HepG2 (cell line): ENCODE data around the gene CGREF1. TPM values are rescaled to one million over a fixed set of nuclear protein-coding genes. Genes with fewer than 3 reads are reported as not detected.

Source experiments
- BORCS8-MEF2B ChIP-seq: sonication (generic); formaldehyde crosslinking; IDR thresholded peaks from 2 replicates; pipeline ENCODE4 v1.8.0; 2022; ENCODE audit warnings: mild to moderate bottlenecking, missing genetic modification reagents
- BRD4 ChIP-seq: sonication (generic); formaldehyde crosslinking; IDR thresholded peaks from 2 replicates; pipeline ENCODE4 v1.4.0; 2020; ENCODE audit warnings: missing genetic modification reagents
- HNF4A ChIP-seq: sonication (generic); formaldehyde crosslinking; IDR thresholded peaks from 2 replicates; pipeline ENCODE4 v1.4.0; 2020; ENCODE audit warnings: missing genetic modification reagents
- IRF2 ChIP-seq: IDR thresholded peaks from 2 replicates; pipeline ENCODE4 v1.6.1; 2018; ENCODE audit warnings: missing genetic modification reagents, missing compliant biosample characterization
- MAF1 ChIP-seq: sonication (generic); formaldehyde crosslinking; IDR thresholded peaks from 2 replicates; pipeline ENCODE4 v1.5.0; 2020; ENCODE audit warnings: missing genetic modification reagents, borderline replicate concordance
- MTF2 ChIP-seq: sonication (generic); formaldehyde crosslinking; IDR thresholded peaks from 2 replicates; pipeline ENCODE4 v1.5.0; 2020; ENCODE audit warnings: missing genetic modification reagents, borderline replicate concordance
- NR2F6 ChIP-seq, 2 experiments: IDR thresholded peaks; 2 replicates each; pipeline ENCODE4 v1.6.1; 2016; ENCODE audit warnings: antibody characterized with exemption in 1 of 2, mild to moderate bottlenecking in 1 of 2
- ZNF235 ChIP-seq: sonication (generic); formaldehyde crosslinking; IDR thresholded peaks from 2 replicates; pipeline ENCODE4 v1.8.1; 2023; ENCODE audit warnings: mild to moderate bottlenecking, missing genetic modification reagents, borderline replicate concordance
- ZNF33B ChIP-seq: sonication (generic); formaldehyde crosslinking; IDR thresholded peaks from 2 replicates; pipeline ENCODE4 v1.5.1; 2020; ENCODE audit warnings: mild to moderate bottlenecking, missing genetic modification reagents
- ZNF75D ChIP-seq: sonication (generic); formaldehyde crosslinking; IDR thresholded peaks from 2 replicates; pipeline ENCODE4 v1.8.1; 2023; ENCODE audit warnings: missing genetic modification reagents, mild to moderate bottlenecking, borderline replicate concordance
- ZNF788 ChIP-seq: sonication (generic); formaldehyde crosslinking; IDR thresholded peaks from 2 replicates; pipeline ENCODE4 v1.5.0; 2020; ENCODE audit warnings: mild to moderate bottlenecking, missing genetic modification reagents, borderline replicate concordance
- ZNF841 ChIP-seq: sonication (generic); formaldehyde crosslinking; IDR thresholded peaks from 2 replicates; pipeline ENCODE4 v1.8.1; 2023; ENCODE audit warnings: missing genetic modification reagents, borderline replicate concordance
- ZNF891 ChIP-seq: sonication (generic); formaldehyde crosslinking; IDR thresholded peaks from 2 replicates; pipeline ENCODE4 v1.5.0; 2020; ENCODE audit warnings: mild to moderate bottlenecking, missing genetic modification reagents
- ZSCAN30 ChIP-seq: sonication (generic); formaldehyde crosslinking; IDR thresholded peaks from 2 replicates; pipeline ENCODE4 v1.5.0; 2020; ENCODE audit warnings: mild to moderate bottlenecking, missing genetic modification reagents
- ZZZ3 ChIP-seq: sonication (generic); formaldehyde crosslinking; IDR thresholded peaks from 2 replicates; pipeline ENCODE4 v1.4.0; 2020; ENCODE audit warnings: missing genetic modification reagents, mild to moderate bottlenecking, borderline replicate concordance
- polyA plus RNA-seq, 8 experiments: library from polyadenylated mRNA; depleted of rRNA in 3 of 8; stranded (reverse) in 7 of 8; unstranded in 1 of 8; fragments of >200 nt; fragmentation: Illumina TruSeq in 4 of 8; extraction: Trizol in 4 of 8; gene quantifications; 2 replicates each; pipeline versions ENCODE4 v1.2.1 to v1.2.3, GENCODE V29; 2011 to 2016; ENCODE audit warnings: low read depth in 4 of 8, missing spikeins in 1 of 8, mixed read lengths in 1 of 8; ENCODE audit not compliant: insufficient read depth in 1 of 8
- total RNA-seq, 5 experiments: library from RNA; depleted of rRNA; stranded (reverse); fragments of >200 nt; fragmentation: Illumina TruSeq; extraction: Trizol; gene quantifications; 2 replicates each; pipeline ENCODE4 v1.2.3, GENCODE V29; 2016; ENCODE audit warnings: low read depth in 1 of 5
- TF ChIP-seq, protein P1 (sequence below): IDR thresholded peaks from 2 replicates; pipeline ENCODE4 v1.4.0; 2020; ENCODE audit warnings: mild to moderate bottlenecking, missing genetic modification reagents
- TF ChIP-seq, protein P2 (sequence below): sonication (generic); formaldehyde crosslinking; conservative IDR thresholded peaks from 2 replicates; pipeline ENCODE4 v1.5.0; 2020; ENCODE audit warnings: missing genetic modification reagents
- TF ChIP-seq, protein P3 (sequence below): sonication (generic); formaldehyde crosslinking; IDR thresholded peaks from 2 replicates; pipeline ENCODE4 v1.4.0; 2020; ENCODE audit warnings: missing genetic modification reagents

The CGREF1 gene
- total and polyA plus RNA-seq, 2 of the 13 experiments (the other 11 are each of a cell fraction or from before 2014, with no cell fraction given), result 13.9 to 23.4 TPM

DNA sequence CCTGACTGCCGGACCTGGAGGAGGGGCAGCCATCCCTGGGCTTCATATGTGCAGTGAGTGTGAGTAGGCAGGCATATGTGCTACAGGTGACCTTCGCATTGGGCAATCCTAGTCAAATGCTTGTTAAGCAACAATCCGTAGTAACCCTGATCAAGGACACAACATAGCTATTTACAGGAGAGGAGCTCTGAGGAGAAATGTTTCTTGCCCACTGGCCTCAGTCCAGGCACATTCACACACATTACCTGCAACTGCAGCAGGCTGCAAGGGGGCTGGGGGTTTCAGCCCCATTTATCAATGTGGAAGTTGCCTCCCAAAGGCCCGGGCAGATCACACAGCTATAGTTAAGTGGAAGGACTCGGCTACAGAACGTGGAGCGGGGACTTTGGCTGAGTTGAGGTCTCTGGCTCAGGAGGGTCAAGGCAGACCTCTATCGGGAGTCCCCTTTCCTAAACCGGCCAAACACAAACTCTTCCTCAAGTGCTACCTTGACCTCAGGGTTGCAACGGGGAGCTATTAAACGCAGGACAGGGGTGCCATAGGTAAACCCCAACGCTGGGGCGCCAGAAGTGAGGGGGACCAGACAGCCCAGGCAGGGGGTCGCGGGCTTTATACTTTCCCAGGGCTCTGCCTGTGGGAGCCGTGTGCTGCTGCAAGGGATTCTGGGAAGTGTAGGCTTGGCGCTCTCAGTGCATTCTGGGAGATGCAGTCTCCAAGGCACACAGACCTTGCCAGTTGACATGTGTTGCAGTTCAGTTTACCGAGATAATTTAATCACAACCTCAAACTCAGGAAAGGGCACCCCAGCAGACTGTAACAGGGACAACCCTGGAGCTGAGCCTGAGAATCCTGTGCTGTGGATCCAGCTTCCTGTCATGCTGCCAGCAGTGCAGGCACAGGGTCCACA, 22.9 kb downstream of the CGREF1 start (continued):
- TF ChIP-seq, protein P1, sequence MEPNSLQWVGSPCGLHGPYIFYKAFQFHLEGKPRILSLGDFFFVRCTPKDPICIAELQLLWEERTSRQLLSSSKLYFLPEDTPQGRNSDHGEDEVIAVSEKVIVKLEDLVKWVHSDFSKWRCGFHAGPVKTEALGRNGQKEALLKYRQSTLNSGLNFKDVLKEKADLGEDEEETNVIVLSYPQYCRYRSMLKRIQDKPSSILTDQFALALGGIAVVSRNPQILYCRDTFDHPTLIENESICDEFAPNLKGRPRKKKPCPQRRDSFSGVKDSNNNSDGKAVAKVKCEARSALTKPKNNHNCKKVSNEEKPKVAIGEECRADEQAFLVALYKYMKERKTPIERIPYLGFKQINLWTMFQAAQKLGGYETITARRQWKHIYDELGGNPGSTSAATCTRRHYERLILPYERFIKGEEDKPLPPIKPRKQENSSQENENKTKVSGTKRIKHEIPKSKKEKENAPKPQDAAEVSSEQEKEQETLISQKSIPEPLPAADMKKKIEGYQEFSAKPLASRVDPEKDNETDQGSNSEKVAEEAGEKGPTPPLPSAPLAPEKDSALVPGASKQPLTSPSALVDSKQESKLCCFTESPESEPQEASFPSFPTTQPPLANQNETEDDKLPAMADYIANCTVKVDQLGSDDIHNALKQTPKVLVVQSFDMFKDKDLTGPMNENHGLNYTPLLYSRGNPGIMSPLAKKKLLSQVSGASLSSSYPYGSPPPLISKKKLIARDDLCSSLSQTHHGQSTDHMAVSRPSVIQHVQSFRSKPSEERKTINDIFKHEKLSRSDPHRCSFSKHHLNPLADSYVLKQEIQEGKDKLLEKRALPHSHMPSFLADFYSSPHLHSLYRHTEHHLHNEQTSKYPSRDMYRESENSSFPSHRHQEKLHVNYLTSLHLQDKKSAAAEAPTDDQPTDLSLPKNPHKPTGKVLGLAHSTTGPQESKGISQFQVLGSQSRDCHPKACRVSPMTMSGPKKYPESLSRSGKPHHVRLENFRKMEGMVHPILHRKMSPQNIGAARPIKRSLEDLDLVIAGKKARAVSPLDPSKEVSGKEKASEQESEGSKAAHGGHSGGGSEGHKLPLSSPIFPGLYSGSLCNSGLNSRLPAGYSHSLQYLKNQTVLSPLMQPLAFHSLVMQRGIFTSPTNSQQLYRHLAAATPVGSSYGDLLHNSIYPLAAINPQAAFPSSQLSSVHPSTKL, result peak; percentile 96
- TF ChIP-seq IRF2 (CRISPR knock-in tag) (peak; percentile 95), ZNF75D (CRISPR knock-in tag) (no peak), ZZZ3 (CRISPR knock-in tag) (no peak), HNF4A (CRISPR knock-in tag) (peak; percentile 94), ZNF235 (CRISPR knock-in tag) (no peak), MAF1 (CRISPR knock-in tag) (0 out of 2 replicates have a peak, but pooled peaks have one; percentile 84), ZNF841 (CRISPR knock-in tag) (no peak), BORCS8-MEF2B (CRISPR knock-in tag) (no peak; the same call in none of the 2 replicates), NR2F6 (IDR thresholded peaks at IDR 0.05) (peak; percentile 89), NR2F6 (CRISPR knock-in tag; IDR thresholded peaks at IDR 0.05) (peak; percentile 97), ZNF891 (peak; percentile 8; the same call in 1 of the 2 replicates), MTF2 (CRISPR knock-in tag) (peak; percentile 15; the same call in 1 of the 2 replicates), BRD4 (CRISPR knock-in tag) (peak; percentile 96), ZSCAN30 (CRISPR knock-in tag) (0 out of 2 replicates have a peak, but pooled peaks have one; percentile 21), ZNF788 (CRISPR knock-in tag) (peak; percentile 75), ZNF33B (CRISPR knock-in tag) (peak; percentile 93)
- TF ChIP-seq, protein P2, sequence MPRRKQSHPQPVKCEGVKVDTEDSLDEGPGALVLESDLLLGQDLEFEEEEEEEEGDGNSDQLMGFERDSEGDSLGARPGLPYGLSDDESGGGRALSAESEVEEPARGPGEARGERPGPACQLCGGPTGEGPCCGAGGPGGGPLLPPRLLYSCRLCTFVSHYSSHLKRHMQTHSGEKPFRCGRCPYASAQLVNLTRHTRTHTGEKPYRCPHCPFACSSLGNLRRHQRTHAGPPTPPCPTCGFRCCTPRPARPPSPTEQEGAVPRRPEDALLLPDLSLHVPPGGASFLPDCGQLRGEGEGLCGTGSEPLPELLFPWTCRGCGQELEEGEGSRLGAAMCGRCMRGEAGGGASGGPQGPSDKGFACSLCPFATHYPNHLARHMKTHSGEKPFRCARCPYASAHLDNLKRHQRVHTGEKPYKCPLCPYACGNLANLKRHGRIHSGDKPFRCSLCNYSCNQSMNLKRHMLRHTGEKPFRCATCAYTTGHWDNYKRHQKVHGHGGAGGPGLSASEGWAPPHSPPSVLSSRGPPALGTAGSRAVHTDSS, result 0 out of 2 replicates have a peak, but pooled peaks have one; percentile 2
- TF ChIP-seq, protein P3, sequence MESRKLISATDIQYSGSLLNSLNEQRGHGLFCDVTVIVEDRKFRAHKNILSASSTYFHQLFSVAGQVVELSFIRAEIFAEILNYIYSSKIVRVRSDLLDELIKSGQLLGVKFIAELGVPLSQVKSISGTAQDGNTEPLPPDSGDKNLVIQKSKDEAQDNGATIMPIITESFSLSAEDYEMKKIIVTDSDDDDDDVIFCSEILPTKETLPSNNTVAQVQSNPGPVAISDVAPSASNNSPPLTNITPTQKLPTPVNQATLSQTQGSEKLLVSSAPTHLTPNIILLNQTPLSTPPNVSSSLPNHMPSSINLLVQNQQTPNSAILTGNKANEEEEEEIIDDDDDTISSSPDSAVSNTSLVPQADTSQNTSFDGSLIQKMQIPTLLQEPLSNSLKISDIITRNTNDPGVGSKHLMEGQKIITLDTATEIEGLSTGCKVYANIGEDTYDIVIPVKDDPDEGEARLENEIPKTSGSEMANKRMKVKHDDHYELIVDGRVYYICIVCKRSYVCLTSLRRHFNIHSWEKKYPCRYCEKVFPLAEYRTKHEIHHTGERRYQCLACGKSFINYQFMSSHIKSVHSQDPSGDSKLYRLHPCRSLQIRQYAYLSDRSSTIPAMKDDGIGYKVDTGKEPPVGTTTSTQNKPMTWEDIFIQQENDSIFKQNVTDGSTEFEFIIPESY (CRISPR knock-in tag), result peak; percentile 79
